Keratinocyte (primary cell): ENCODE results near the gene CFAP210. TPM values are rescaled to one million over a fixed set of nuclear protein-coding genes. Genes with fewer than 3 reads are reported as not detected.
"Not testable (repeated sequence)": the region's sequence is repeated elsewhere in the genome, so short reads cannot be mapped to it uniquely, and the experiment has no call there.

ENCODE experiments used
- DNase-seq: peaks from one replicate; pipeline ENCODE4 v3.0.0-alpha.2; 2011; ENCODE audit warnings: low read depth, missing footprints, low spot score
- FAIRE-seq: peaks from 2 replicates; lab custom pipeline; 2011; peaks lifted over from hg19 to GRCh38; lab: Jason Lieb, UNC
- H2AFZ ChIP-seq: 2 replicates; pipeline ENCODE4 v1.6.0; 2012; ENCODE audit warnings: low read length, control low read depth, inconsistent platforms; ENCODE audit not compliant: control insufficient read depth
- H3K27ac ChIP-seq: 2 replicates; pipeline ENCODE4 v1.5.1; 2011; ENCODE audit warnings: low read length; ENCODE audit not compliant: control insufficient read depth, insufficient read depth
- H3K27me3 ChIP-seq: 3 replicates; pipeline ENCODE4 v1.6.0; 2011; ENCODE audit warnings: low read length; ENCODE audit not compliant: control insufficient read depth, insufficient read depth; ENCODE audit errors: extremely low read depth
- H3K36me3 ChIP-seq, 2 experiments: 2 replicates in 1 of 2; 3 replicates in 1 of 2; pipeline ENCODE4 v1.5.1; 2011; ENCODE audit warnings: low read length in 2 of 2, mild to moderate bottlenecking in 1 of 2; ENCODE audit not compliant: control insufficient read depth in 2 of 2, insufficient read depth in 2 of 2; ENCODE audit errors: extremely low read depth in 1 of 2
- H3K4me1 ChIP-seq: 3 replicates; pipeline ENCODE4 v1.5.1; 2011; ENCODE audit warnings: low read length; ENCODE audit not compliant: control insufficient read depth, insufficient read depth; ENCODE audit errors: extremely low read depth
- H3K4me2 ChIP-seq: 3 replicates; pipeline ENCODE4 v1.6.0; 2011; ENCODE audit warnings: low read depth, low read length; ENCODE audit not compliant: control insufficient read depth, insufficient read depth; ENCODE audit errors: extremely low read depth
- H3K4me3 ChIP-seq, 3 experiments: fragments of 200-600 bp in 1 of 3; sonication (generic) in 1 of 3; 2 replicates in 2 of 3; 3 replicates in 1 of 3; pipeline ENCODE4 v1.5.1; 2011 to 2016; ENCODE audit warnings: low read length in 3 of 3, mild to moderate bottlenecking in 3 of 3, control low read depth in 2 of 3, inconsistent platforms in 1 of 3, low read depth in 1 of 3, mixed read lengths in 1 of 3, mixed run types in 1 of 3, moderate library complexity in 1 of 3; ENCODE audit not compliant: control insufficient read depth in 2 of 3, insufficient read depth in 2 of 3; ENCODE audit errors: extremely low read depth in 1 of 3
- H3K79me2 ChIP-seq: 2 replicates; pipeline ENCODE4 v1.6.0; 2012; ENCODE audit warnings: low read length; ENCODE audit not compliant: control insufficient read depth, insufficient read depth
- H3K9ac ChIP-seq: 3 replicates; pipeline ENCODE4 v1.6.0; 2011; ENCODE audit warnings: low read length; ENCODE audit not compliant: control insufficient read depth, insufficient read depth; ENCODE audit errors: extremely low read depth
- H3K9me1 ChIP-seq: 3 replicates; pipeline ENCODE4 v1.6.0; 2011; ENCODE audit warnings: low read length; ENCODE audit not compliant: control insufficient read depth, insufficient read depth; ENCODE audit errors: extremely low read depth
- H3K9me3 ChIP-seq: 2 replicates; pipeline ENCODE4 v1.5.1; 2012; ENCODE audit warnings: low read depth, low read length; ENCODE audit not compliant: control insufficient read depth
- H4K20me1 ChIP-seq: 3 replicates; pipeline ENCODE4 v1.6.0; 2011; ENCODE audit warnings: low read length; ENCODE audit not compliant: control insufficient read depth, insufficient read depth; ENCODE audit errors: extremely low read depth
- EZH2 ChIP-seq: IDR thresholded peaks from one replicate; pipeline ENCODE4 v1.6.1; 2012; ENCODE audit warnings: inconsistent platforms, mild to moderate bottlenecking, low read length, moderate library complexity
- dilution Hi-C: fragments of 300-500 bp; cut with MboI; formaldehyde crosslinking; loops from one replicate; pipeline ENCODE4 v1.7.0; 2020; ENCODE audit warnings: low sequenced_read_pairs; ENCODE audit not compliant: extremely low pct_ligation_motif_present
- polyA plus RNA-seq, 5 experiments: library from polyadenylated mRNA; depleted of rRNA in 3 of 5; stranded (reverse) in 3 of 5; stranded (forward) in 1 of 5; unstranded in 1 of 5; fragments of >200 nt; gene quantifications; 1 replicate in 1 of 5; 2 replicates in 3 of 5; 3 replicates in 1 of 5; pipeline versions ENCODE4 v1.2.1 to v1.2.3, GENCODE V29; 2011 to 2012; ENCODE audit warnings: missing spikeins in 2 of 5, low read depth in 1 of 5, low replicate concordance in 1 of 5
- TF ChIP-seq, protein P1 (sequence below), 3 experiments: IDR thresholded peaks in 1 of 3; conservative IDR thresholded peaks in 1 of 3; optimal IDR thresholded peaks in 1 of 3; 2 replicates in 2 of 3; 3 replicates in 1 of 3; pipeline versions ENCODE3 to v1.5.1; 2011; ENCODE audit warnings: low read length in 3 of 3, mild to moderate bottlenecking in 3 of 3, moderate library complexity in 2 of 3, control low read depth in 1 of 3, inconsistent platforms in 1 of 3; ENCODE audit not compliant: insufficient read depth in 2 of 3; ENCODE audit errors: extremely low read depth in 1 of 3

CFAP210 gene
- polyA plus RNA-seq, 1 donor (not counting 4 experiments of a cell fraction or from before 2014, with no cell fraction given) = 0.30 TPM

- DNase-seq (no peak), FAIRE-seq (no peak)
- peaks cover 7% of the 10 kb centered on the region for H4K20me1 ChIP-seq
- no peak overlapping the region for H3K4me3 ChIP-seq
- H3K4me2 ChIP-seq = no peak overlapping the region
- TF ChIP-seq EZH2 = no peak
- TF ChIP-seq, protein P1, sequence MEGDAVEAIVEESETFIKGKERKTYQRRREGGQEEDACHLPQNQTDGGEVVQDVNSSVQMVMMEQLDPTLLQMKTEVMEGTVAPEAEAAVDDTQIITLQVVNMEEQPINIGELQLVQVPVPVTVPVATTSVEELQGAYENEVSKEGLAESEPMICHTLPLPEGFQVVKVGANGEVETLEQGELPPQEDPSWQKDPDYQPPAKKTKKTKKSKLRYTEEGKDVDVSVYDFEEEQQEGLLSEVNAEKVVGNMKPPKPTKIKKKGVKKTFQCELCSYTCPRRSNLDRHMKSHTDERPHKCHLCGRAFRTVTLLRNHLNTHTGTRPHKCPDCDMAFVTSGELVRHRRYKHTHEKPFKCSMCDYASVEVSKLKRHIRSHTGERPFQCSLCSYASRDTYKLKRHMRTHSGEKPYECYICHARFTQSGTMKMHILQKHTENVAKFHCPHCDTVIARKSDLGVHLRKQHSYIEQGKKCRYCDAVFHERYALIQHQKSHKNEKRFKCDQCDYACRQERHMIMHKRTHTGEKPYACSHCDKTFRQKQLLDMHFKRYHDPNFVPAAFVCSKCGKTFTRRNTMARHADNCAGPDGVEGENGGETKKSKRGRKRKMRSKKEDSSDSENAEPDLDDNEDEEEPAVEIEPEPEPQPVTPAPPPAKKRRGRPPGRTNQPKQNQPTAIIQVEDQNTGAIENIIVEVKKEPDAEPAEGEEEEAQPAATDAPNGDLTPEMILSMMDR (optimal IDR thresholded peaks at IDR 0.05 in 1 of 3, IDR thresholded peaks at IDR 0.05 in 1 of 3, conservative IDR thresholded peaks at IDR 0.05 in 1 of 3; ENCODE audit: extremely low read depth in 1 of 3, insufficient read depth in 2 of 3, low read length in 3 of 3) = no peak
- no peak overlapping the region for H3K9ac ChIP-seq
- no peaks in the 10 kb centered on the region for H3K27me3 ChIP-seq
- no peaks in the 10 kb centered on the region for H3K9me3 ChIP-seq
- H3K79me2 ChIP-seq = peaks cover 77% of the 10 kb centered on the region
- H3K36me3 ChIP-seq = peaks cover 0 to 2% of the 10 kb centered on the region in 2 experiments
- H2AFZ ChIP-seq = no peak overlapping the region
- no peaks in the 10 kb centered on the region for H3K9me1 ChIP-seq
- dilution Hi-C loops = no loop called here
- no peaks in the 10 kb centered on the region for H3K4me1 ChIP-seq
- H3K27ac ChIP-seq = no peak overlapping the region
Observed at GRCh38 chr2:169599568-169599967, 94.6 kb downstream of the CFAP210 start.

- DNase-seq (no peak), FAIRE-seq (no peak)
- Histone ChIP-seq H3K9ac (no peak overlapping the region), H3K9me1 (no peaks in the 10 kb centered on the region), H3K4me2 (no peak overlapping the region), H2AFZ (no peak overlapping the region), H3K4me1 (no peaks in the 10 kb centered on the region), H3K27ac (no peak overlapping the region), H3K27me3 (no peaks in the 10 kb centered on the region), H4K20me1 (peaks cover 7% of the 10 kb centered on the region), H3K36me3 (no peaks in the 10 kb centered on the region), H3K4me3 (no peak overlapping the region), H3K79me2 (peaks cover 83% of the 10 kb centered on the region), H3K9me3 (no peaks in the 10 kb centered on the region)
- no peak for TF ChIP-seq EZH2
- TF ChIP-seq, protein P1 (optimal IDR thresholded peaks at IDR 0.05 in 1 of 3, IDR thresholded peaks at IDR 0.05 in 1 of 3, conservative IDR thresholded peaks at IDR 0.05 in 1 of 3; ENCODE audit: extremely low read depth in 1 of 3, insufficient read depth in 2 of 3, low read length in 3 of 3) = no peak
- dilution Hi-C loops = no loop called here
Observed at GRCh38 chr2:169598982-169599381, 95.2 kb downstream of the CFAP210 start.

- H3K36me3 ChIP-seq, H3K4me3 ChIP-seq, H3K4me2 ChIP-seq, DNase-seq, H3K9me3 ChIP-seq, H4K20me1 ChIP-seq, H2AFZ ChIP-seq, H3K27ac ChIP-seq, FAIRE-seq, H3K9me1 ChIP-seq, H3K9ac ChIP-seq, H3K4me1 ChIP-seq, dilution Hi-C loops, H3K27me3 ChIP-seq: not testable (repeated sequence)
- H3K79me2 ChIP-seq = peaks cover 91% of the 10 kb centered on the region
Observed at GRCh38 chr2:169596546-169596945, 97.7 kb downstream of the CFAP210 start.
